Adipocyte (in vitro differentiated cells): ENCODE measurements around the gene UGT2B15.
"Not testable (repeated sequence)": the region's sequence is repeated elsewhere in the genome, so short reads cannot be mapped to it uniquely, and the experiment has no call there.

Experiments
- DNase-seq: peaks from one replicate; pipeline ENCODE4 v3.0.0-alpha.2; 2015; ENCODE audit warnings: low read depth
- H3K27me3 ChIP-seq: replicated peaks from 2 replicates; pipeline ENCODE4 v1.7.0; 2013; ENCODE audit warnings: mild to moderate bottlenecking, low read length, moderate library complexity; ENCODE audit not compliant: control insufficient read depth, insufficient read depth
- H3K36me3 ChIP-seq: 2 replicates; pipeline ENCODE4 v1.7.0; 2013; ENCODE audit warnings: low read length, mild to moderate bottlenecking, moderate library complexity; ENCODE audit not compliant: control insufficient read depth, insufficient read depth, severe bottlenecking
- H3K4me1 ChIP-seq: 2 replicates; pipeline ENCODE4 v1.7.0; 2013; ENCODE audit warnings: mild to moderate bottlenecking, low read length, moderate library complexity; ENCODE audit not compliant: control insufficient read depth, insufficient read depth
- H3K4me3 ChIP-seq: 2 replicates; pipeline ENCODE4 v1.7.0; 2013; ENCODE audit warnings: mild to moderate bottlenecking, low read length, moderate library complexity
- H3K9ac ChIP-seq: 2 replicates; pipeline ENCODE4 v1.7.0; 2013; ENCODE audit warnings: mild to moderate bottlenecking, low read length, moderate library complexity
- H3K9me3 ChIP-seq: 2 replicates; pipeline ENCODE4 v1.7.0; 2013; ENCODE audit warnings: mild to moderate bottlenecking, low read length, moderate library complexity; ENCODE audit not compliant: control insufficient read depth

UGT2B15 gene

DNA sequence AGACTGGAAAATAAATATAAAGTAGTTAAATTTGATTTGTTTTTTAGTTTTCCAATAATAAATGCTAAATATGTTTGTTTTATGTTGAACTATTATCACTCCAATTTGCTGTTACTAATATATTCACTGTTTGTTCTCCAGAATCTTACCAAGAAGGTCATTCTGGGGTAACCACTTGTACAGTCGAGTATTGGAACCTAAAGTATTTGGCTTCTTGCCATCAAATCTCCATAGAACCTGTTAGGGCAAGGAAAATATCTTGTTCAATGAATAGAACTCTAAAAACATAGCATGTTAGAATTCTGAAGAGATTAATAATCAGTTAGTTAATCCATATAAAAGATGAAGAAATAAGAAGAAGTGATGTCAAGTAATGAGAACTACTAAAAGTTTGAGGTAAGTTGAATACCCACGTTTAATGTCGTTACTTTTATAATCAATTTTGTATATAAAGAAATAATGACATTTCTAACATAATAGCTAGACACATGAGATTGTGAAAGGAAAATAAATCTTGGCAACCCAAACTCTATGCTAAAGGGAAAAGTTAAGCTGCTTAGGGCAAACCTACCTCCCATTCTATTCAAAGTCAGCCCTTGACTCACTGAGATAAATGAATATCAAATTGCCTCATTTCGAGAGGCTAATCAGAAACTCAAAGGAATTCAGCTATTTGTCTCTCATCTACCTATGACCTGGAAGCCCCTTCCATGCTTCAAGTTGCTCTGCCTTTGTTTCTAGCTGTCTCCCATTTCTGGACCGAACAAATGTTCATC is 15.3 kb downstream of the UGT2B15 start:
- Histone ChIP-seq H3K27me3 (no peaks in the 10 kb centered on the region), H3K36me3 (no peaks in the 10 kb centered on the region), H3K4me3 (no peak overlapping the region), H3K9ac (no peak overlapping the region), H3K4me1 (no peaks in the 10 kb centered on the region), H3K9me3 (no peaks in the 10 kb centered on the region)
- DNase-seq: no peak

GRCh38 chr4:68651932-68652331 is 18.5 kb downstream of the UGT2B15 start:
- no peaks in the 10 kb centered on the region for H3K27me3 ChIP-seq
- H3K4me3 ChIP-seq: no peak overlapping the region
- H3K36me3 ChIP-seq: no peaks in the 10 kb centered on the region
- no peak overlapping the region for H3K9ac ChIP-seq
- H3K4me1 ChIP-seq: no peaks in the 10 kb centered on the region
- no peak for DNase-seq
- no peaks in the 10 kb centered on the region for H3K9me3 ChIP-seq

- H3K4me1 ChIP-seq: no peaks in the 10 kb centered on the region
- no peaks in the 10 kb centered on the region for H3K27me3 ChIP-seq
- DNase-seq: no peak
Observed at GRCh38 chr4:68630371-68630770, 40.1 kb downstream of the UGT2B15 start.

DNA sequence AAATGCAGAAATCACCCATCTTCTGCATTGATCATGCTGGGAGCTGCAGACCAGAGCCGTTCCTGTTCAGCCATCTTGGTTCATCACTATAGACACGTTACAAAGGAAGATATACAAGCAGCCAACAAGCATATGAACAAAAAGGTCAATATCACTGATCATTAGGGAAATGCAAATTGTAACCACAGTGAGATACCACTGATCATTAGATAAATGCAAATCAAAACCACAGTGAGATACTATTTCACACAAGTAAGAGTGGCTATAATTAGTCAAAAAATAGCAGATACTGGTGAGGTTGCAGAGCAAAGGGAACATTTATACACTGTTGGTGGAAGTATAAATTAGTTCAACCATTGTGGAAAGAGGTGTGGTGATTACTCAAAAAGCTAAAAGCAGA is 47.7 kb downstream of the UGT2B15 start:
- not testable (repeated sequence) for H3K36me3 ChIP-seq, H3K4me1 ChIP-seq, H3K9ac ChIP-seq, H3K27me3 ChIP-seq, H3K4me3 ChIP-seq, H3K9me3 ChIP-seq, DNase-seq

More at GRCh38 chr4:68630371-68630770, 40.1 kb downstream of the UGT2B15 start:
- Histone ChIP-seq H3K36me3 (no peaks in the 10 kb centered on the region), H3K9me3 (no peaks in the 10 kb centered on the region), H3K9ac (no peak overlapping the region), H3K4me3 (no peak overlapping the region)

DNA sequence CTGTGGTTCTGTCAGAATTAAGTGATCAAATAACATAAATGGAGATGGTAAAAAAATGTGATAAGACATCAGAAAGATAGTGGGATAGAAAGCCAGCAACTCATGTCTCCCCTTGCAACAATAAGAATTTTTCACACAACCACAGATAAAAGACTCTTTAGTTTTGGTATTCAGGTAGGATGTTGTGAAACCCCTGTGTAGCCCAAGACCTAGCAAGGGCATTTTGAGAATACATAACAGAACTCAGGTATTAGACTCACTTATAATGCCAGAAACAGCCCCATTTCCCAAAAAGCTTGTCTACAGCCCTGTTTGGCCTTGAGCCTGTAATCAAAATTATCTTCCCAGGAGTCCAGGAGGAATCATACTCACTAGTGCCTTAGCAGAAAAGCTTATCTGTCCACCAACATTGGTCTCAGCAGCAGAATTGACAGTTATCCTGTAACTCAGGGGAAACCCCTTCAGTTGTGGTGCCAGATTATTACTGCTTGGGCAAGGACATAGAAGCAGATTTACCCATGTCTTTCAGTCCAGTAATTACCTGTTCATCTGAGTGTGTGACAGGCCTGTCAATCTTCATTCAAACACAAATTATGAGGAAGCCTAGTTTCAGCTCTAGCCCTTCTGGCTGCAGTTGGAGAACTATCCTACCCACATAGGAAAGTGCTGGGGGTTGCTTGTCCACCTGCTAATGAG is 53.3 kb downstream of the UGT2B15 start:
- Histone ChIP-seq H3K4me3 (no peak overlapping the region), H3K9me3 (no peaks in the 10 kb centered on the region), H3K36me3 (no peaks in the 10 kb centered on the region), H3K9ac (no peak overlapping the region), H3K4me1 (no peaks in the 10 kb centered on the region), H3K27me3 (no peaks in the 10 kb centered on the region)
- no peak for DNase-seq

DNA sequence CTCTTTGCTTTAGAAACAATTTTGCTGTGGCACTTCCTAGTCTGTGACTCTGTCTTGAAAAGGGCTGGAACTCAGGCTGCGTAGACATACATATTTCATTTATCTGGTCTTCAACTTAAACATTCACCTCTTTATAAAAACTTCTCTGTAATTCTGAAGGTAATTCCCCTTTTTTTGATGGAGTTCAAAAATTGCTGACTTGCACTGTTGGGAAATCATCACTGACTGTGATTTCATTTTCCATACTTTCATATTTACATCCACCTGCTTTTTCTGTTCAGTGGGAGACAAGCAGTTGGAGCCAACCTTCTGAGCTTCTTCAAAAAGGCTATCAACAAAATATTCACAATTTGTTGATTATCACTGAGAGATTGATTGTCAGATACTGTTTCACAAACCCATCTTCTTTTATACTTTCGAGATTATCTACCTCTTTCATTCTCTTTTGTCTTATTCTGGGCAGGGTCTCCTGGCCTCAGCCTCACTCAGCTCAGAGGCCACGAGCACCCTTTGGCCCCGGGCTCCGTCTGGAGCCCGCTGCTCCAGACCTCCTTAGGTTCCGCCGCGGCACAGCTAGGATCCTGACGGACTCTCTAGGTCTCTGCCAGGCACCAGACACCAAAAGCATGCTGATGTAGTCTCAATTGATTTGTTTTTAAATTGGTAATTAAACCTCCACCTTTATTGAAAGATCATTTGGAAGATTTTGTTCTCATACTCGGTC is 54.6 kb downstream of the UGT2B15 start:
- Histone ChIP-seq H3K36me3 (no peaks in the 10 kb centered on the region), H3K4me1 (no peaks in the 10 kb centered on the region), H3K4me3 (no peak overlapping the region), H3K9ac (no peak overlapping the region), H3K9me3 (no peaks in the 10 kb centered on the region), H3K27me3 (no peaks in the 10 kb centered on the region)
- no peak for DNase-seq

GRCh38 chr4:68613752-68614151 is 56.7 kb downstream of the UGT2B15 start:
- Histone ChIP-seq H3K36me3 (no peaks in the 10 kb centered on the region), H3K27me3 (no peaks in the 10 kb centered on the region), H3K4me3 (no peak overlapping the region), H3K9ac (no peak overlapping the region), H3K4me1 (no peaks in the 10 kb centered on the region), H3K9me3 (no peaks in the 10 kb centered on the region)
- DNase-seq: no peak

DNA sequence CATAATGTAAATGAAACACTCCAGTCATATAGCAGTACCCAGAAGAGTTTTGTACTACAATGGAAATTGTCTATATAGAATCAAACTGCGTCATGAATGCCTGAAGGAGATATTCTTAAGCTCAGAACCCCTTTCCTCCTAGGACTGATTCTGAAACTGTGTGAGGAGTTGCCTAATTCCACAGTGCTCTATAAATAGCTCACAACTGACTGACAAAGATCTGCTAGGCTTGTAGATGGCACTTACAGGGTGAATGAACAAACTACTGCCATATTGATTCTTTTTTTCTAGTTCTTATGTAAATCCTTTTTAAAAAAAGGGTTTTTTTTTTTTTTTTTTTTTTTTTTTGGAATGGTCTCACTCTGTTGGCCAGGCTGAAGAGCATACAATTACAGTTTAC is 64.2 kb downstream of the UGT2B15 start:
- Histone ChIP-seq H3K4me3 (no peak overlapping the region), H3K27me3 (no peaks in the 10 kb centered on the region), H3K9ac (no peak overlapping the region), H3K36me3 (no peaks in the 10 kb centered on the region), H3K4me1 (no peaks in the 10 kb centered on the region), H3K9me3 (no peaks in the 10 kb centered on the region)
- no peak for DNase-seq

DNA sequence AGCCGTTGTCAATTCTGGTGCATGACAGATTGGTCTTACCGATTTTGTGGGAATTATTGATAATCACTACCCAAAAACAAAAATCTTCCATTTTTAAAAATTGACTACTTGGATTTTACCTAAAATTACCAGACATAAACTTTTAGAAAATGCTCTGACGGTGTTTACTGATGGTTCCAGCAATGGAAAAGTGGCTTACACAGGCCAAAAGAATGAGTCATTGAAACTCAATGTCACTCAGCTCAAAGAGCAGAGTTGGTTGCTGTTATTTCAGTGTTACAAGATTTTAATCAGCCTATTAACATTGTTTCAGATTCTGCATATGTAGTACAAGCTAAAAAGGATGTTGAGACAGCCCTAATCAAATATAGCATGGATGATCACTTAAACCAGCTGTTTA is 71.3 kb downstream of the UGT2B15 start:
- Histone ChIP-seq H3K36me3 (no peaks in the 10 kb centered on the region), H3K4me3 (no peak overlapping the region), H3K9ac (no peak overlapping the region), H3K27me3 (no peaks in the 10 kb centered on the region), H3K9me3 (no peaks in the 10 kb centered on the region), H3K4me1 (no peaks in the 10 kb centered on the region)
- no peak for DNase-seq

- Histone ChIP-seq H3K4me3 (no peak overlapping the region), H3K4me1 (no peaks in the 10 kb centered on the region), H3K9me3 (no peaks in the 10 kb centered on the region), H3K36me3 (no peaks in the 10 kb centered on the region), H3K27me3 (no peaks in the 10 kb centered on the region), H3K9ac (no peak overlapping the region)
- no peak for DNase-seq
Observed at GRCh38 chr4:68597482-68597881, 73.0 kb downstream of the UGT2B15 start.
